Measurements from ENCODE around the gene PPP4R3A.

GRCh38 chr14:91506226-91506625 is 3.9 kb downstream of the PPP4R3A start:
- TF ChIP-seq, protein P1, sequence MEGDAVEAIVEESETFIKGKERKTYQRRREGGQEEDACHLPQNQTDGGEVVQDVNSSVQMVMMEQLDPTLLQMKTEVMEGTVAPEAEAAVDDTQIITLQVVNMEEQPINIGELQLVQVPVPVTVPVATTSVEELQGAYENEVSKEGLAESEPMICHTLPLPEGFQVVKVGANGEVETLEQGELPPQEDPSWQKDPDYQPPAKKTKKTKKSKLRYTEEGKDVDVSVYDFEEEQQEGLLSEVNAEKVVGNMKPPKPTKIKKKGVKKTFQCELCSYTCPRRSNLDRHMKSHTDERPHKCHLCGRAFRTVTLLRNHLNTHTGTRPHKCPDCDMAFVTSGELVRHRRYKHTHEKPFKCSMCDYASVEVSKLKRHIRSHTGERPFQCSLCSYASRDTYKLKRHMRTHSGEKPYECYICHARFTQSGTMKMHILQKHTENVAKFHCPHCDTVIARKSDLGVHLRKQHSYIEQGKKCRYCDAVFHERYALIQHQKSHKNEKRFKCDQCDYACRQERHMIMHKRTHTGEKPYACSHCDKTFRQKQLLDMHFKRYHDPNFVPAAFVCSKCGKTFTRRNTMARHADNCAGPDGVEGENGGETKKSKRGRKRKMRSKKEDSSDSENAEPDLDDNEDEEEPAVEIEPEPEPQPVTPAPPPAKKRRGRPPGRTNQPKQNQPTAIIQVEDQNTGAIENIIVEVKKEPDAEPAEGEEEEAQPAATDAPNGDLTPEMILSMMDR (conservative IDR thresholded peaks at IDR 0.05; ENCODE audit: low read length): no peak
- no peak for TF ChIP-seq EZH2phosphoT487 (IDR thresholded peaks at IDR 0.05; ENCODE audit: borderline replicate concordance, low read depth, low read length)

Measured in OCI-LY7 (cell line).